H1 (cell line): ENCODE measurements around the gene MYBPC1. TPM values are rescaled to one million over a fixed set of nuclear protein-coding genes. Genes with fewer than 3 reads are reported as not detected.

ENCODE experiments used
- CTCF ChIA-PET: fragments of 300-600 bp; sonication (Branson Sonifier 250); formaldehyde crosslinking; loops from one replicate; lab custom pipeline; 2021; ENCODE audit not compliant: partially characterized antibody; lab: Charles Lee
- POLR2A ChIA-PET: fragments of 300-600 bp; sonication (Branson Sonifier 250); formaldehyde crosslinking; loops from one replicate; lab custom pipeline; 2021; ENCODE audit warnings: inconsistent platforms; ENCODE audit not compliant: partially characterized antibody; lab: Charles Lee
- DNase-seq, 2 experiments: peaks; one replicate each; pipeline versions ENCODE4 v3.0.0 to v3.0.0-alpha.2; 2010 to 2022; ENCODE audit warnings: low spot score in 2 of 2, low read depth in 1 of 2, mixed read lengths in 1 of 2
- FAIRE-seq: peaks from 2 replicates; lab custom pipeline; 2011; peaks lifted over from hg19 to GRCh38; lab: Jason Lieb, UNC
- H2AFZ ChIP-seq: 2 replicates; pipeline ENCODE4 v1.8.1; 2012; ENCODE audit warnings: low read length, inconsistent platforms
- H2AK5ac ChIP-seq: 2 replicates; pipeline ENCODE4 v1.6.1; 2013; ENCODE audit warnings: low read depth, low read length
- H2BK120ac ChIP-seq: replicated peaks from 2 replicates; pipeline ENCODE3; 2013; ENCODE audit warnings: low read depth, low read length, inconsistent platforms
- H2BK12ac ChIP-seq: 2 replicates; pipeline ENCODE4 v1.6.1; 2013; ENCODE audit warnings: low read depth, low read length
- H2BK15ac ChIP-seq: 2 replicates; pipeline ENCODE4 v1.6.1; 2013; ENCODE audit warnings: low read length
- H2BK20ac ChIP-seq: 2 replicates; pipeline ENCODE4 v1.6.1; 2013; ENCODE audit warnings: low read length
- H2BK5ac ChIP-seq: 2 replicates; pipeline ENCODE4 v1.6.1; 2013; ENCODE audit warnings: low read depth, low read length
- H3K14ac ChIP-seq: 2 replicates; pipeline ENCODE4 v1.6.1; 2013; ENCODE audit warnings: inconsistent platforms; ENCODE audit not compliant: insufficient read length
- H3K18ac ChIP-seq: 2 replicates; pipeline ENCODE4 v1.6.1; 2013; ENCODE audit warnings: low read length; ENCODE audit errors: extremely low read depth
- H3K23ac ChIP-seq: 2 replicates; pipeline ENCODE4 v1.6.1; 2013; ENCODE audit warnings: inconsistent platforms; ENCODE audit not compliant: insufficient read length
- H3K23me2 ChIP-seq: 2 replicates; pipeline ENCODE4 v1.6.1; 2013; ENCODE audit warnings: low read depth, low read length
- H3K27ac ChIP-seq: 2 replicates; pipeline ENCODE4 v1.6.1; 2011; ENCODE audit warnings: low read depth, low read length, inconsistent platforms
- H3K27me3 ChIP-seq, 4 experiments: replicated peaks in 1 of 4; 1 replicate in 1 of 4; 2 replicates in 3 of 4; pipeline versions ENCODE4 v1.6.1 to v1.8.1; 2011 to 2013; ENCODE audit warnings: low read length in 3 of 4, mild to moderate bottlenecking in 3 of 4, inconsistent platforms in 2 of 4, mixed read lengths in 2 of 4, moderate library complexity in 1 of 4; ENCODE audit not compliant: control insufficient read depth in 3 of 4, insufficient read depth in 3 of 4; ENCODE audit errors: extremely low read depth in 1 of 4
- H3K36me3 ChIP-seq, 4 experiments: 2 replicates each; pipeline versions ENCODE4 v1.6.1 to v1.8.1; 2011 to 2013; ENCODE audit warnings: mild to moderate bottlenecking in 4 of 4, low read length in 3 of 4, moderate library complexity in 2 of 4, control low read depth in 1 of 4, inconsistent platforms in 1 of 4; ENCODE audit not compliant: insufficient read depth in 4 of 4, control insufficient read depth in 2 of 4
- H3K4ac ChIP-seq: replicated peaks from 2 replicates; pipeline ENCODE3; 2013; ENCODE audit warnings: low read length, low read depth, mixed read lengths, inconsistent platforms; ENCODE audit not compliant: insufficient read length
- H3K4me1 ChIP-seq, 4 experiments: replicated peaks in 1 of 4; 1 replicate in 1 of 4; 2 replicates in 3 of 4; pipeline versions ENCODE4 v1.6.1 to v1.8.1; 2011 to 2013; ENCODE audit warnings: low read length in 3 of 4, inconsistent platforms in 2 of 4, mixed read lengths in 1 of 4; ENCODE audit not compliant: insufficient read depth in 4 of 4, control insufficient read depth in 3 of 4
- H3K4me2 ChIP-seq, 2 experiments: 2 replicates each; pipeline versions ENCODE4 v1.6.1 to v1.8.1; 2011 to 2013; ENCODE audit warnings: low read depth in 2 of 2, low read length in 2 of 2, control low read depth in 1 of 2, inconsistent platforms in 1 of 2, mild to moderate bottlenecking in 1 of 2; ENCODE audit not compliant: insufficient read depth in 1 of 2
- H3K4me3 ChIP-seq, 4 experiments: fragments of 200-600, 300-600 bp in 1 of 4; sonication (generic), shearing (Covaris generic), sonication (Bioruptor Twin) in 1 of 4; 2 replicates each; pipeline versions ENCODE4 v1.5.1 to v1.8.1; 2011 to 2016; ENCODE audit warnings: low read length in 4 of 4, low read depth in 3 of 4, control low read depth in 2 of 4, inconsistent platforms in 2 of 4, mild to moderate bottlenecking in 2 of 4, mixed read lengths in 1 of 4, moderate library complexity in 1 of 4; ENCODE audit not compliant: insufficient read depth in 2 of 4; ENCODE audit errors: extremely low read depth in 1 of 4
- H3K56ac ChIP-seq: replicated peaks from 2 replicates; pipeline ENCODE3; 2013; ENCODE audit warnings: low read depth, mild to moderate bottlenecking, mixed read lengths, low read length, inconsistent platforms; ENCODE audit not compliant: insufficient read length
- H3K79me1 ChIP-seq: 2 replicates; pipeline ENCODE4 v1.6.1; 2013; ENCODE audit warnings: low read depth, low read length, control low read depth
- H3K79me2 ChIP-seq, 2 experiments: 2 replicates each; pipeline versions ENCODE4 v1.6.1 to v1.8.1; 2012 to 2013; ENCODE audit warnings: low read length in 2 of 2, mild to moderate bottlenecking in 2 of 2, inconsistent platforms in 1 of 2; ENCODE audit not compliant: insufficient read depth in 2 of 2, control insufficient read depth in 1 of 2
- H3K9ac ChIP-seq, 4 experiments: replicated peaks in 1 of 4; 1 replicate in 1 of 4; 2 replicates in 3 of 4; pipeline versions ENCODE4 v1.6.1 to v1.8.1; 2011 to 2013; ENCODE audit warnings: low read depth in 3 of 4, low read length in 3 of 4, control low read depth in 2 of 4, mild to moderate bottlenecking in 2 of 4, moderate library complexity in 2 of 4, inconsistent platforms in 1 of 4; ENCODE audit errors: extremely low read depth in 1 of 4
- H3K9me3 ChIP-seq, 2 experiments: 2 replicates each; pipeline versions ENCODE4 v1.6.1 to v1.8.1; 2012 to 2013; ENCODE audit warnings: mild to moderate bottlenecking in 2 of 2, moderate library complexity in 2 of 2, control low read depth in 1 of 2, inconsistent platforms in 1 of 2, low read depth in 1 of 2, low read length in 1 of 2, mixed read lengths in 1 of 2; ENCODE audit not compliant: insufficient read depth in 2 of 2
- H4K20me1 ChIP-seq, 2 experiments: replicated peaks in 1 of 2; 2 replicates each; pipeline versions ENCODE3 to v1.8.1; 2011 to 2013; ENCODE audit warnings: inconsistent platforms in 2 of 2, low read length in 2 of 2, mild to moderate bottlenecking in 1 of 2; ENCODE audit not compliant: insufficient read depth in 2 of 2, control insufficient read depth in 1 of 2
- H4K5ac ChIP-seq: 2 replicates; pipeline ENCODE4 v1.6.1; 2013; ENCODE audit warnings: low read length, low read depth, mixed read lengths, inconsistent platforms; ENCODE audit not compliant: insufficient read length
- H4K8ac ChIP-seq: 2 replicates; pipeline ENCODE4 v1.8.0; 2013; ENCODE audit warnings: mild to moderate bottlenecking, moderate library complexity, low read length, inconsistent platforms; ENCODE audit not compliant: insufficient read depth; ENCODE audit errors: extremely low read depth
- H4K91ac ChIP-seq: replicated peaks from 2 replicates; pipeline ENCODE3; 2013; ENCODE audit warnings: low read length, mixed read lengths, inconsistent platforms; ENCODE audit not compliant: insufficient read length
- CEBPB ChIP-seq: IDR thresholded peaks from 2 replicates; pipeline ENCODE4 v1.6.1; 2012; ENCODE audit warnings: low read depth, low read length
- EGR1 ChIP-seq: IDR thresholded peaks from 2 replicates; pipeline ENCODE4 v1.6.1; 2011; ENCODE audit warnings: low read depth, low read length, borderline replicate concordance
- EP300 ChIP-seq, 2 experiments: IDR thresholded peaks; 1 replicate in 1 of 2; 2 replicates in 1 of 2; pipeline ENCODE4 v1.6.1; 2011 to 2012; ENCODE audit warnings: low read depth in 2 of 2, low read length in 2 of 2, mild to moderate bottlenecking in 2 of 2, borderline replicate concordance in 1 of 2, inconsistent platforms in 1 of 2, moderate library complexity in 1 of 2
- GABPA ChIP-seq: IDR thresholded peaks from 2 replicates; pipeline ENCODE4 v1.6.1; 2011; ENCODE audit warnings: mild to moderate bottlenecking, low read length, moderate library complexity, borderline replicate concordance; ENCODE audit not compliant: insufficient read depth
- HDAC2 ChIP-seq, 2 experiments: fragments of 300-600 bp in 1 of 2; sonication (generic) in 1 of 2; IDR thresholded peaks; 2 replicates each; pipeline ENCODE4 v1.6.1; 2011 to 2012; ENCODE audit warnings: low read depth in 2 of 2, low read length in 2 of 2, mild to moderate bottlenecking in 2 of 2, moderate library complexity in 2 of 2, borderline replicate concordance in 1 of 2, inconsistent platforms in 1 of 2
- JUN ChIP-seq: IDR thresholded peaks from 2 replicates; pipeline ENCODE4 v1.6.1; 2011; ENCODE audit warnings: low read depth, mild to moderate bottlenecking, improper control_type of control experiment, low read length
- POU5F1 ChIP-seq: IDR thresholded peaks from 2 replicates; pipeline ENCODE4 v1.6.1; 2011; ENCODE audit warnings: low read depth, mild to moderate bottlenecking, low read length, moderate library complexity
- RAD21 ChIP-seq, 2 experiments: IDR thresholded peaks in 1 of 2; conservative IDR thresholded peaks in 1 of 2; 2 replicates each; pipeline ENCODE4 v1.6.1; 2011; ENCODE audit warnings: low read depth in 2 of 2, low read length in 2 of 2, improper control_type of control experiment in 1 of 2, inconsistent platforms in 1 of 2, mild to moderate bottlenecking in 1 of 2, moderate library complexity in 1 of 2
- SIN3A ChIP-seq, 2 experiments: IDR thresholded peaks in 1 of 2; conservative IDR thresholded peaks in 1 of 2; 2 replicates each; pipeline ENCODE4 v1.6.1; 2011 to 2012; ENCODE audit warnings: low read length in 2 of 2, improper control_type of control experiment in 1 of 2, low read depth in 1 of 2, mild to moderate bottlenecking in 1 of 2
- SP4 ChIP-seq: IDR thresholded peaks from 2 replicates; pipeline ENCODE4 v1.6.1; 2012; ENCODE audit warnings: low read length, inconsistent platforms
- TAF1 ChIP-seq: IDR thresholded peaks from 2 replicates; pipeline ENCODE4 v1.6.1; 2011; ENCODE audit warnings: mild to moderate bottlenecking, low read depth, low read length
- WGBS, 2 experiments: shearing (Covaris generic) in 1 of 2; methylation state at CpG; one replicate each; pipeline versions ENCODE4 v1.1.6 to v1.1.7; 2013 to 2015; ENCODE audit warnings: low lambda C conversion rate in 2 of 2, mixed read lengths in 2 of 2, inconsistent platforms in 1 of 2, low coverage in 1 of 2, missing lambda C conversion rate in 1 of 2; ENCODE audit not compliant: insufficient replicate concordance in 2 of 2, insufficient coverage in 1 of 2, insufficient read length in 1 of 2; ENCODE audit errors: extremely low coverage in 1 of 2, missing lambda C conversion rate in 1 of 2; 5-methylcytosine and 5-hydroxymethylcytosine counted together
- polyA plus RNA-seq, 7 experiments: library from polyadenylated mRNA; depleted of rRNA in 3 of 7; stranded (reverse) in 5 of 7; unstranded in 2 of 7; fragments of >200 nt in 5 of 7; fragments of 200-250 nt in 2 of 7; gene quantifications; 1 replicate in 5 of 7; 2 replicates in 1 of 7; 4 replicates in 1 of 7; pipeline versions ENCODE4 v1.2.1 to v1.2.3, GENCODE V29; 2011 to 2013; ENCODE audit warnings: missing spikeins in 2 of 7, mixed read lengths in 2 of 7
- total RNA-seq: library from RNA; stranded (reverse); fragmentation: NEBNext Ultra II Directional; extraction: Animal tissue kit (Norgen Biotek cat#: 25700); gene quantifications from 2 replicates; pipeline ENCODE4 v1.2.1, GENCODE V29; 2021
- TF ChIP-seq, protein P1 (sequence below): IDR thresholded peaks from 2 replicates; pipeline ENCODE4 v1.6.1; 2012; ENCODE audit warnings: inconsistent platforms

MYBPC1 gene
- total and polyA plus RNA-seq, 2 of the 8 experiments (the other 6 are each of a cell fraction or from before 2014, with no cell fraction given): not detected

DNA sequence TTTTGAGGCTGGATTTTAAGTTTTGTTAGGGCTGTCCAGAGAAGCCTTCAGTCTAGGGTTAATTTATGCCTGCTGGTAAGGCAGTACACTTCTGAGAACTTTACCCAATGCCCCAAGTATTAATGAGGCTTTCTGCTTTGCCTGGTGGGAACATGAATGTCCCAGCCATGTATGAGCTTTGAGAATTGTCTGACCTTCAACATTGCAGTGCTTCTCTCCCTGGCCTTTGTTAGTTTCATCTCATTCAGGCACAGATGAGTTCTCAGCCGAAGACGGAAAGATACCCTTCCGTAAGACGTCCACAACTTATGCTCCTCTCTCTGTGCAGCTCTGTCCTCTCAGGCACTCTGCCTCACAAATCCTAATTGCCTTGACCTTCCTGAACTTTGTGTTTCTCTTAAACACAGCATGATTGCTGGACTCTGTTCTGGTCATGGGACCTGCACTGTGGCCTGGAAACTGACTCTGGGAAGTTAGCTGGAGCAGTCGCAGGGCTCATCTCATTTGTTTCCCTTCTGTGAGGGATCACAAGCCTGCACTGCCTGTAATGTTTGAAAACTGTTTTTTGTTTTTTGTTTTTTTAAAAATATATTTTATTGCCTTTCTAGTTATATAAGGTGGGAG lies 118.4 kb downstream of the MYBPC1 start:
- H2BK5ac ChIP-seq: no peak overlapping the region
- H3K4me2 ChIP-seq: no peak overlapping the region
- no peak overlapping the region for H4K5ac ChIP-seq
- H3K27me3 ChIP-seq: no peaks in the 10 kb centered on the region
- H3K79me1 ChIP-seq: no peaks in the 10 kb centered on the region; the same call in 1 of the 2 replicates
- no peak overlapping the region for H3K27ac ChIP-seq
- POLR2A ChIA-PET: no interaction called here
- CTCF ChIA-PET: interaction anchor here (0.5 to 1.2 kb wide), 3 partner anchors 14 to 128 kb away, joined by 3 to 6 read pairs (median 4); no protein-coding TSS in a partner anchor
- no peak overlapping the region for H2BK120ac ChIP-seq
- DNase-seq: no peak
- no peaks in the 10 kb centered on the region for H3K23me2 ChIP-seq
- no peak for FAIRE-seq
- H2BK12ac ChIP-seq: no peak overlapping the region
- no peak overlapping the region for H3K4ac ChIP-seq
- no peak overlapping the region for H3K23ac ChIP-seq
- H3K79me2 ChIP-seq: peaks cover 0 to 7% of the 10 kb centered on the region in 2 experiments; a peak in 1 of 4 replicates
- no peak overlapping the region for H3K14ac ChIP-seq
- no peaks in the 10 kb centered on the region for H3K36me3 ChIP-seq
- no peak overlapping the region for H4K91ac ChIP-seq
- H2BK15ac ChIP-seq: no peak overlapping the region
- H2BK20ac ChIP-seq: no peak overlapping the region
- H4K20me1 ChIP-seq: no peaks in the 10 kb centered on the region
- H3K9me3 ChIP-seq: no peaks in the 10 kb centered on the region
- H3K18ac ChIP-seq: no peak overlapping the region
- no peak overlapping the region for H3K56ac ChIP-seq
- no peak overlapping the region for H3K4me3 ChIP-seq
- WGBS, 2 experiments: 94% methylated on average over 5 of the region's 5 CpGs; no CpG with 5 or more reads in 1 of the 2 experiments
- H2AK5ac ChIP-seq: no peak overlapping the region
- peaks cover 0 to 4% (median 0%) of the 10 kb centered on the region in 4 experiments; a peak in 1 of 7 replicates for H3K4me1 ChIP-seq
- H2AFZ ChIP-seq: no peak overlapping the region
- H3K9ac ChIP-seq: no peak overlapping the region
- H4K8ac ChIP-seq: no peak overlapping the region
- no peak for TF ChIP-seq EGR1
- no peak for TF ChIP-seq POU5F1
- no peak for TF ChIP-seq SP4
- TF ChIP-seq EP300 (IDR thresholded peaks at IDR 0.05; ENCODE audit: borderline replicate concordance in 1 of 2, low read depth in 2 of 2, low read length in 2 of 2): no peak
- no peak for TF ChIP-seq HDAC2 (IDR thresholded peaks at IDR 0.05; ENCODE audit: borderline replicate concordance in 1 of 2, low read depth in 2 of 2, low read length in 2 of 2)
- TF ChIP-seq SIN3A (conservative IDR thresholded peaks at IDR 0.05 in 1 of 2, IDR thresholded peaks at IDR 0.05 in 1 of 2; ENCODE audit: low read depth in 1 of 2, low read length in 2 of 2): no peak
- no peak for TF ChIP-seq CEBPB
- TF ChIP-seq GABPA: no peak
- no peak for TF ChIP-seq RAD21 (IDR thresholded peaks at IDR 0.05 in 1 of 2, conservative IDR thresholded peaks at IDR 0.05 in 1 of 2; ENCODE audit: low read depth in 2 of 2, low read length in 2 of 2)
- TF ChIP-seq JUN: no peak
- no peak for TF ChIP-seq TAF1
- TF ChIP-seq, protein P1, sequence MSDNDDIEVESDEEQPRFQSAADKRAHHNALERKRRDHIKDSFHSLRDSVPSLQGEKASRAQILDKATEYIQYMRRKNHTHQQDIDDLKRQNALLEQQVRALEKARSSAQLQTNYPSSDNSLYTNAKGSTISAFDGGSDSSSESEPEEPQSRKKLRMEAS: no peak
